Ishikawa (cell line): Measurements from ENCODE around the gene MSH5.

Experiments used
- CEBPB ChIP-seq: IDR thresholded peaks from 2 replicates; pipeline ENCODE4 v1.6.1; 2012
- CREB1 ChIP-seq: IDR thresholded peaks from 2 replicates; pipeline ENCODE4 v1.6.1; 2012; ENCODE audit warnings: low read depth
- EGR1 ChIP-seq: IDR thresholded peaks from 2 replicates; pipeline ENCODE4 v1.6.1; 2012
- EP300 ChIP-seq: IDR thresholded peaks from 2 replicates; pipeline ENCODE4 v1.6.1; 2012; ENCODE audit warnings: borderline replicate concordance
- MAX ChIP-seq: IDR thresholded peaks from 2 replicates; pipeline ENCODE4 v1.6.1; 2012
- NFIC ChIP-seq: IDR thresholded peaks from 2 replicates; pipeline ENCODE4 v1.6.1; 2012
- RAD21 ChIP-seq: IDR thresholded peaks from 2 replicates; pipeline ENCODE4 v1.6.1; 2012; ENCODE audit warnings: low read depth
- TAF1 ChIP-seq: IDR thresholded peaks from 2 replicates; pipeline ENCODE4 v1.6.1; 2012; ENCODE audit warnings: low read depth, mild to moderate bottlenecking
- TCF12 ChIP-seq: IDR thresholded peaks from 2 replicates; pipeline ENCODE4 v1.6.1; 2012; ENCODE audit warnings: low read depth
- TEAD4 ChIP-seq: IDR thresholded peaks from 2 replicates; pipeline ENCODE4 v1.6.1; 2012
- YY1 ChIP-seq: IDR thresholded peaks from 2 replicates; pipeline ENCODE4 v1.6.1; 2012; ENCODE audit warnings: low read depth
- TF ChIP-seq, protein P1 (sequence below): IDR thresholded peaks from 2 replicates; pipeline ENCODE4 v1.6.1; 2012; ENCODE audit warnings: low read depth, mild to moderate bottlenecking

GRCh38 chr6:31721351-31722020 is 18.3 kb upstream of the MSH5 start, which contains the start of gene LY6G6C:
- TF ChIP-seq YY1 (no peak), MAX (no peak), EP300 (no peak), TCF12 (no peak), TAF1 (no peak), TEAD4 (no peak), CREB1 (no peak), EGR1 (no peak), RAD21 (no peak), CEBPB (no peak), NFIC (no peak)
- TF ChIP-seq, protein P1, sequence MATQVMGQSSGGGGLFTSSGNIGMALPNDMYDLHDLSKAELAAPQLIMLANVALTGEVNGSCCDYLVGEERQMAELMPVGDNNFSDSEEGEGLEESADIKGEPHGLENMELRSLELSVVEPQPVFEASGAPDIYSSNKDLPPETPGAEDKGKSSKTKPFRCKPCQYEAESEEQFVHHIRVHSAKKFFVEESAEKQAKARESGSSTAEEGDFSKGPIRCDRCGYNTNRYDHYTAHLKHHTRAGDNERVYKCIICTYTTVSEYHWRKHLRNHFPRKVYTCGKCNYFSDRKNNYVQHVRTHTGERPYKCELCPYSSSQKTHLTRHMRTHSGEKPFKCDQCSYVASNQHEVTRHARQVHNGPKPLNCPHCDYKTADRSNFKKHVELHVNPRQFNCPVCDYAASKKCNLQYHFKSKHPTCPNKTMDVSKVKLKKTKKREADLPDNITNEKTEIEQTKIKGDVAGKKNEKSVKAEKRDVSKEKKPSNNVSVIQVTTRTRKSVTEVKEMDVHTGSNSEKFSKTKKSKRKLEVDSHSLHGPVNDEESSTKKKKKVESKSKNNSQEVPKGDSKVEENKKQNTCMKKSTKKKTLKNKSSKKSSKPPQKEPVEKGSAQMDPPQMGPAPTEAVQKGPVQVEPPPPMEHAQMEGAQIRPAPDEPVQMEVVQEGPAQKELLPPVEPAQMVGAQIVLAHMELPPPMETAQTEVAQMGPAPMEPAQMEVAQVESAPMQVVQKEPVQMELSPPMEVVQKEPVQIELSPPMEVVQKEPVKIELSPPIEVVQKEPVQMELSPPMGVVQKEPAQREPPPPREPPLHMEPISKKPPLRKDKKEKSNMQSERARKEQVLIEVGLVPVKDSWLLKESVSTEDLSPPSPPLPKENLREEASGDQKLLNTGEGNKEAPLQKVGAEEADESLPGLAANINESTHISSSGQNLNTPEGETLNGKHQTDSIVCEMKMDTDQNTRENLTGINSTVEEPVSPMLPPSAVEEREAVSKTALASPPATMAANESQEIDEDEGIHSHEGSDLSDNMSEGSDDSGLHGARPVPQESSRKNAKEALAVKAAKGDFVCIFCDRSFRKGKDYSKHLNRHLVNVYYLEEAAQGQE: no peak
